Measurements from ENCODE around the gene DGKA.

The DGKA gene

GRCh38 chr12:55931780-55932550, 1.0 kb downstream of the DGKA start:
- DNase-seq: peak; percentile 41 to 51

GRCh38 chr12:55932551-55932910, 1.6 kb downstream of the DGKA start:
- peak; percentile 51 to 57 for DNase-seq

GRCh38 chr12:55933169-55933798, 2.3 kb downstream of the DGKA start:
- DNase-seq: no peak

GRCh38 chr12:55933799-55934742, 3.1 kb downstream of the DGKA start:
- no peak for DNase-seq

GRCh38 chr12:55934773-55935172, 3.8 kb downstream of the DGKA start:
- DNase-seq: no peak

- peak; percentile 52 to 54 for DNase-seq
Observed at GRCh38 chr12:55935738-55936151, 4.8 kb downstream of the DGKA start.

GRCh38 chr12:55937981-55938380, 7.0 kb downstream of the DGKA start:
- DNase-seq: no peak

GRCh38 chr12:55938826-55939501, 8.0 kb downstream of the DGKA start:
- peak in 1 of 2 donors; percentile 26 for DNase-seq

GRCh38 chr12:55940065-55940732, 9.2 kb downstream of the DGKA start:
- DNase-seq: peak; percentile 83 to 87

- DNase-seq: no peak
Observed at GRCh38 chr12:55942055-55942454, 11.1 kb downstream of the DGKA start.

GRCh38 chr12:55942577-55943136, 11.7 kb downstream of the DGKA start:
- no peak for DNase-seq

GRCh38 chr12:55946553-55946952, 15.6 kb downstream of the DGKA start:
- no peak for DNase-seq

GRCh38 chr12:55955344-55955743, 24.4 kb downstream of the DGKA start:
- DNase-seq: no peak

GRCh38 chr12:55955800-55956508, 25.0 kb downstream of the DGKA start:
- peak; percentile 52 to 59 for DNase-seq

GRCh38 chr12:55957106-55957859, 26.3 kb downstream of the DGKA start:
- DNase-seq: no peak

GRCh38 chr12:55963760-55964159, 32.8 kb downstream of the DGKA start:
- no peak for DNase-seq

- no peak for DNase-seq
Observed at GRCh38 chr12:55965240-55965639, 34.3 kb downstream of the DGKA start.

GRCh38 chr12:55965941-55966407, 35.0 kb downstream of the DGKA start, which contains the start of gene PMEL:
PMEL (minus strand) TSS chr12:55966042; CDS start chr12:55966011, 31 bp downstream.
- no peak for DNase-seq

- peak; percentile 93 to 98 for DNase-seq
Observed at GRCh38 chr12:55966408-55967281, 35.7 kb downstream of the DGKA start, which contains the start of gene CDK2. CDK2 (plus strand) TSS chr12:55966830; CDS start chr12:55967009, 179 bp downstream.

All from stimulated activated CD4-positive, alpha-beta T cell treated with anti-CD3 and anti-CD28 coated beads, Interleukin-2, amount 100 ng/mL, for 24 hours (primary cell).